Left colon (tissue), 2 donors: ENCODE data around the gene PSMC3. TPM values are rescaled to one million over a fixed set of nuclear protein-coding genes. Genes with fewer than 3 reads are reported as not detected.

ENCODE experiments used
- ATAC-seq: fragments of 200-7000 bp; cut with Tn5 transposase; one replicate; pipeline ENCODE4 v1.9.1; 2020; ENCODE audit warnings: mild to moderate bottlenecking, moderate library complexity
- DNase-seq, 2 donors: peaks; one replicate each; pipeline ENCODE4 v3.0.0-alpha.2; 2020
- intact Hi-C, 2 donors: fragments of 100-400 bp; cut with DNase I in 1 of 2; cut with micrococcal nuclease in 1 of 2; formaldehyde crosslinking; loops; one replicate each; pipeline versions ENCODE4 v1.11.2 to v1.14.0; 2022; cut with DNase I, micrococcal nuclease
- long read RNA-seq: library from polyadenylated mRNA; unstranded; transcript quantifications from one replicate; pipeline ENCODE4 v2.0.0, GENCODE V29; 2021
- total RNA-seq, 2 donors: library from RNA; stranded (reverse); fragmentation: NEBNext Ultra II Directional; extraction: Animal tissue kit (Norgen Biotek cat#: 25700); gene quantifications; one replicate each; pipeline ENCODE4 v1.2.1, GENCODE V29; 2021
- donor health status: DM: no; HTN: no; CAD: no.
- donor health status: DM: yes; HTN: yes; CAD: no.

PSMC3 gene
- 10 to 100 TPM; 74.8 to 82.5 TPM for total RNA-seq
- long read RNA-seq, transcript PSMC3-212 (12 exons, 1,373 nt), result major isoform, 198 of 229 reads
- long read RNA-seq, partial matches to known transcripts, result 15 of 229 reads
- long read RNA-seq, other reads (novel, unspliced or antisense), result 16 of 229 reads

DNA sequence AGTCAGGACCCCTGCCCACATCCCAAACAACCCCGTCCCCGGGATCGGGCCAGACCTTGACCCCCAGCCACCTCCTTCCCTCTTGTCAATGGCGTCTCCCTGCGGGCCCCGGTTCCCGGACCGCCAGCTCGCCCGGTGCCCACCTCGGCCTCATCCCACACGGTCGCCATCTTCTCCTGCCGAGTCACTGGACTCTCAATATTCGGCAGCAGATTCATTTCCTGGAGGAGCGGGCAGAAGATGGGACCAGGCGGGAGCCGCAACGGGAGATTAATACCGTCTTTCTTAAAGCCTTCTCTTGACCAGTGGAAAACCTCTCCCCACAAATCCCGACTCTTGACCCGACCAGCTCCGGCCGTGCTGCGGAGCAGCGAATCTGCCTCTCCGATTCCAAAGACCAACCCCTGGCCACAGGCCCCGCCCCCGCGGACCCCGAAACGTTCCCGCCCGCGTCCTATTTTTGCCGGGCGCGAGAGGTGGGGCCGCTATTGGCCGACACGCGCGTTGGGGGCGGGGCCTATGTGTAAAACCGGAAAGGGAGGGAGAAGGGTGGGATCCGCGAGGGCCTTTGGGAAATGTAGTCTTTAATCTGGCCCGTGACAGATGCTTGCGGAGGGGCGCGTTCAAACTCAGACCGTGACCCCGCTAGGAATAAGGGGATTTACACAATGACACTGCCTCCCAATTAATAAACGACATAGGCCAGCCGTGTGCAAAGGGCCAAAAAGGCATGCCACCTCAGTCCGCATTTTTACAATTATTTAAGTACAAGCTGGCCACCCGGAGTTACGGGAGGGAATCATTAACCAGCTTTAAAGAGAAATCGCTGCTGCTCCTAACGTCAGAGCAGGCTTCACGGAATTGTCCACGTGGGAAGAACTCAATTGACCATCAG, at the start of gene PSMC3:
TSS of gene PSMC3 (minus strand) at position 378 of the 895 bp plus-strand sequence. CDS start at position 218, 160 bp downstream.
- DNase-seq, result peak; percentile 98 to 100
- peak; percentile 96 for ATAC-seq
- intact Hi-C loops, result no loop called here

DNA sequence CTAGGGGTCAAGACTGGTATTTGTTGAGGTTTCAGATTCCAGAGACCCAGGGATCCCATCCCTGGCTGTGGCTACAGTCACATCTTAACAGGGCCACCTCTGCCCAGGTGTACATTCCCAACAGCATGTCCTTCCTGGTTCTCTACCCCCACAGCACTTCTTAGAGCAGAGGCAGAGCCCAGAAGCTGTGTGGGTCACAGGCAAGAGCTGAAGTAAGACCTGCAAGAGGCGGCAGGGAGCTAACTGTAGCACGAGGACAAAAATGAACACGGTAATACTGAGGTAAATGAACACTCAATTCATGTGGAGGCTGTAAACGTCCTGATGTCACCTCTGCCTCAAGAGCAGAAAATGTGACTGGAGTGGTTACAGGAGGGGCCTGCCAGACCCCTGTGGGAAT, 44.4 kb upstream of the PSMC3 start:
- DNase-seq, result no peak
- intact Hi-C loops, result no loop called here

DNA sequence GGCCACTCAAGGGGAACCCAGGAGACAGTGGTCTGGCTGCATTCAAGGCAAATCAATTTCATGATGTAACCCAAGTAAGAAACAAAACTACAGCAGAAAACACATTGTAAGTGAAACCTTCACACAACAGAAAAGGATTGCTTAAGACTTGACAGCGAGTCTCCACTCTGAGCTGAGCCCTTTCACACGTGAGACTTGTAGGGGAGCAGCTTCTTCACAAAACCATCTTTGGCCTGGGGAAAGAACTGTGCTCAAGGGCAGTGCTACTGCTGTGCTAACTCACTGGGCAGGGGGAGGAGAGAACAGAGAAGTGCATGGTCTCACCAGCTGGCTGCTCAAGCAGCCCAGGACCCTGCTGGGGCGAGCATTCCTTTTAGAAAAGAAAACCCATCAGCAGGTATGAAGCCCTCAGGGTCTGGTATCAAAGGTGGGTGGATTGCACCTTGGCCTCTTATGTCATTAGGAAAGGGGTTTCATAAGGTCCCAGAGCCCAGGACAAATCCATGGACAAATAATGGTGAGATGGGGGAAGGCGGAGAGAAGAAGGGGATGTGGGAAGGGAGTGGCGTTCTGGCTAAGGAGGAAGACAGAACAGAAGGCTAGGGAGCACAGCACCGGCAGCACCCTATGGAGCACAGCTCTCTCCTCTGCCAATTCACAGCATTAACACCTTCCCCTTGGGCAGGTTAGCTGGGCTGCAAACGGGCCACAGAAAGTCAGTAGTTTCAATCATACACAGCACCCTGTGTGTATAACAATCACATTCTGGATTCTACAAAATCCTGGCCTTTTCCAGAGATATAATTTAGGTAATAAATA, 43.3 kb upstream of the PSMC3 start:
- intact Hi-C loops, result no loop called here
- ATAC-seq (no peak), DNase-seq (no peak)

More for the DNA sequence above, 44.4 kb upstream of the PSMC3 start:
- no peak for ATAC-seq

DNA sequence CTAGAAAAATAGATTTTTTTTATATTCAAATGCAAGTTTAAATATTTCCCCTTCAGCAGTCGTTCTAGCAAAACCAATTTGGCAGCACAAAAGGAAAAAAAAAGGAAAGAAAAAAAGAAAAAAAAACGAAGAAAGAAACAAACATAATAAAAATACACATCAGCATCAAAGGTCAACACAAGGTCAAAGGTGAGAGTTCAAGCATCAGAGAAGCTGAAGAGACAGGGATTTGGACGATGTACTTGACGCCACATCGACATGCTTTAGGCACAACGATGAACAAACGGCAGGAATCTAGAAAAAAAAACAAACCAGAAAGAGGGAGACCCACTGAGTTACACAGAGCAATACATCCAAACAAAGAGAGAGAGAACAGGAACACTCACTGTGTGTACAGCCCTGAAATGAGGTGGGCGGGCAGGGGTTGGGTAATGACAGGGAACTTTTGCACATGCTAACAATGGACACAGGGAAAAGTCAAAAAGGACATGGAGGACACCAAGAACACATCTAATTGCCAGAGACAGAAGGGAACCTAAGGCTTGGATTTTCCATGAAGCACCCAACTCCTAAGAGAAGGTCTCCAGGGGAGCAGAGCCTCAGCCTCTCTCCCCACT, 42.5 kb upstream of the PSMC3 start:
- DNase-seq, result no peak
- no peak for ATAC-seq

DNA sequence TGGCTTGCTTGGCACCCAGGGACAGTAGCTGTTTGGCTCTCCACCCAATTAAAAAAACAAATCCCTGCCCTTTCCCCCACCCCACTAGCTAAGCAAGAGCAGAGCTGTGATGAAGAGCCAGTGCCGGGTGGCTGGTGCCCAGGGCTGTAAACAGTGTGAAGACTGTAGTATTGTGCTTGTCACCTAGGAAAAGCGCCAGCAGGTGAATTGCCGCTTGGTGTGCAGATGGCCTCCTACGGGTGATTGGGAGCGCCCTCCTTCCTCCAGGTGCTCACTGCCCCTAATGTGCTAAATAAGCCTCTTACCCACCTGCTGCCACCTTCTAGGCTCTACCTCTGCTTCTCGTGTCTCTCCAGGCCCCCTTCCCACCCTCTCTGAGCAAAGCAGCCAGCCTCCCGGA, 41.1 kb upstream of the PSMC3 start:
- DNase-seq (peak; percentile 48 to 57), ATAC-seq (peak; percentile 85)
- intact Hi-C loops, result no loop called here

More for the DNA sequence above, 42.5 kb upstream of the PSMC3 start:
- intact Hi-C loops, result no loop called here

DNA sequence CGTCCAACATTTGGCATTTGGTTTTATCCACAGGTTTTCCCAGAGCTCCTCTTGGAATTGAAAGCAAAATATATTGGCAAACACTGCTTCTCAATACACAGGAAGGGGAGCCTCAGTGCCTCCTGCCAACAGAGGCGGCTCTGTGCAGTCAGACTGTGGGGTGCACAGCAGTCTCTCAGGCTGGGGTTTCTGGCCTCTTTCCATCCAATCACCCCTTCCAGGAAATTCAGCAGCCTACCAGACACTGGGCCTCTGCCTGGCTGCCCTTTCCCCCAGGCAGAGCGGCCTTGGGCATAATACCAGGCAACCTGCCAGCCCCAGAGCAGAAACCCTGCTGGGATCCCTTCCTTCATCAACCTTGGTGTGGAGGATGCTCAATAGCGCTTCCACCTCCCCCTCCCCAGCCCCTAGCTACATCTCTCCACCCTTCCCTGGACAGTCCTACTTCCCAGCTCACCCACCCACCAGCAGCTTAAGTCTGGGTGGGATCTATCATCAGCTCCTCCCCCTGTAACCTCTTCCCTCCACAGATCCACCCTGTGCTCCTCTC, 40.5 kb upstream of the PSMC3 start:
- ATAC-seq, result peak; percentile 66
- DNase-seq, result peak; percentile 39 to 56
- intact Hi-C loops, result no loop called here

DNA sequence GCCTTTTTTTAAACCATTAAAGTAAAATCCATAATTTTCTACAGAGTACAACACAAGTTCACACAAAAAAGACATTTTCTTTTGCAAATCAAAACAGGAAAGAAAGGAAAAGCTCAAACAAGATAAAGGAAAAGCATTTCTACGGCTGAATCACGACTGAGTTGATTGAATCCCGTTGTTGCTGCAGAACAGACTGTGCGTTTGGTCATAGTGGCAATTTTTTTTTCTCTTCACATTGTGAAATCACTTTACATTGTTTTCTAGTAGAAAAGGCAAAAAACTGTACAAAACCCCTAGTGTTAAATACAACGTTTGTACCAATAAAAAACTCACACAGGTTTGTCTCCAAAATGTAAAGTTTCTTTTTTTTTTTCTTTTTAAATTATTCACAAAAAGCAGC, 40.0 kb upstream of the PSMC3 start:
- DNase-seq (no peak), ATAC-seq (no peak)
- intact Hi-C loops, result no loop called here

DNA sequence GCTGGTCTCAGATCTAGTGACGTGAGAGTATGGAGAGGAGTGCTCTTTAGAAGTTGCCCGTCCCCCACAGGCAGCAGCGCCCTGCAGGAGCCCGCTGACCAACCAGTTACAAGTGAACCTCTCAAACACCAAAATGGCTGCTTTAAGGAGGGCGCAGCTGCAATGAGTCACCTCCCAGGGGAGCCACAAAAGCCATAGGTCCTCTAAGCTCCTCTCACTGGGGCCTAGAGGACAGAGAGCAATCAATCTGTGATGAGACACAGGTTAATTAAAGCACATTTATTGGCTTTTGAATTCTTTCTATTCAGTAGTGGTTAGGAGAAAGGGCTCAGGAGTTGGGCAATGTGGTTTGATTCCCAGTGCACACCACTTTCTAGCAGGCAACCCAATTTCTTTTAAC, 38.2 kb upstream of the PSMC3 start:
- intact Hi-C loops, result no loop called here
- ATAC-seq, result no peak
- no peak for DNase-seq

DNA sequence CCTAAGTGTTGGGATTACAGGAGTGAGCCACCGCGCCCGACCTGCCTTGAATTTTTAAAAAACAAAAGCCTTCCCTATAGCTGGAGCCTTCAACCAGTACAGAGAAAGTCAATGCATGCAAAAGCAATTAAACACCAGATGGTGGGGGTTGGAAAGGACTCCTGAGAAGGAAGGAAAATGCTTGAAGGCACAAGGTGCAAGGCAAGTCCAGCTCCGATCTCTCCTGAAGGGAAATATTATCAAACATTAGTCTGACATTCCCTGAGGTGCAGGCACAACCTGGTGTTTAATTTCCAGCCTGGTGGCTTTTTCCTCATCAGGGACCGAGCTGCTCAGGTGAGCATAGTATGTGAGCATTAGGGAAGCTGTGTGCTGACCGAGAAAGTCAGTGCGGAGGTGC, 35.6 kb upstream of the PSMC3 start:
- ATAC-seq, result no peak
- intact Hi-C loops, result no loop called here
- DNase-seq, result no peak

DNA sequence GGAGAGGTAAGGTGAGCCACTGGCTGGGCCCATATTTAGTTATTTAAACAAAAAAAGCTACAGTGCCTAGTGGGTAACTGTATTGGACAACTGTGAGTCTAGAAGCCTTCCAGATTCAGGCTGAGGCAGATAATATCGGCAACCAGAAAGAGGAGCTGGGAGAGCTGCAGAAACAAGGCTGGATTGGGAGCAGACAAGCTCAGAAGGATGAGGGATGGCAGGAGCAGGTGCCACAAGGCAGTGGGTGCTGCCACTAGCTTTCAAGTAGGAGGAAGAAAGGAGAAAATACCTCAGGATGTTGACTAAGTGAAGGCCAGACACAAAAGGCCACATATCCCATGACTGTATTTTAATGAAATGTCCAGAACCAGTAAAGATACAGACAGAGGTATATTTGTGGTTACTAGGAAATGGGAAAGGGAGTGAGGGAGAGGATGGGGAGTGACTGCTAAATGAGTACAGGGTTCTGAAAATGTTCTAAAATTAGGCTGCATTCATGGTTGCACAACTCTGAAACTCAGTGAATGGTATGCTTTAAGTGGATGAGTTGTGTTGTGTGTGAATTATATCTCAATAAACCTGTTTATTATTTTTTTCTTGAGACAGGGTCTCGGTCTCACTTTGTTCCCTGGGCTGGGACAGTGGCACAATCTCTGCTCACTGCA, 34.5 kb upstream of the PSMC3 start:
- DNase-seq, result no peak
- intact Hi-C loops, result no loop called here
- ATAC-seq, result no peak

DNA sequence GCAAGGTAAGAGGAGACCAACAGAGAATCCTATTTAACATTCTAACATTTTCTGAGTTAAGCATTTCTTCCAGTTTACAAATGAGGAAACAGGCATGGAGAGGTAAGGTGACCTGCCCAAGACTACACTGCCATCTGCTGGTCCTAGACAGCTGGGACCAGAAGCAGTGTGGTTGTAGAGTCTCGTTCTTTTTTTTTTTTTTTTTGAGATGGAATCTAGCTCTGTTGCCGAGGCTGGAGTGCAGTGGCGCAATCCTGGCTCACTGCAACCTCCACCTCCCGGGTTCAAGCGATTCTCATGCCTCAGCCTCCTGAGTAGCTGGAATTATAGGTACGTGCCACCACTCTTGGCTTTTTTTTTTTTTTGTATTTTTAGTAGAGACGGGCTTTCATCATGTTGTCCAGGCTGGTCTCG, 28.0 kb upstream of the PSMC3 start:
- DNase-seq, result peak; percentile 74 to 77
- peak; percentile 92 for ATAC-seq
- intact Hi-C loops, result loop anchor here in 1 of 2 donors (10.0 kb wide), 1 partner anchor 79 kb away; the partner anchor contains the start of gene SPI1

DNA sequence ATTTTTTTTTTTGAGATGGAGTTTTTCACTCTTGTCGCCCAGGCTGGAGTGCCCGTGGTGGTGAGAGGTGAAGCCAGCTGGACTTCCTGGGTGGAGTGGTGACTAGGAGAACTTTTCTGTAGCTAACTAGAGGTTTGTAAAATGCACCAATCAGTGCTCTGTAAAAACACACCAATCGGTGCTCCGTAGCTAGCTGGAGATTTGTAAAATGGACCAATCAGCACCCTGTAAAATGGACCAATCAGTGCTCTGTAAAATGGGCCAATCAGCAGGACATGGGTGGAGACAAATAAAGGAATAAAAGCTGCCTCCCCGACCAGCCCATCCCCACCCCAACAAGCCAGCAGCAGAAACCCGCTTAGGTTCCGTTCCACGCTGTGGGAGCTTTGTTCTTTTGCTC, 27.1 kb upstream of the PSMC3 start:
- no peak for DNase-seq
- intact Hi-C loops, result loop anchor here in 1 of 2 donors (10.0 kb wide), 1 partner anchor 79 kb away; the partner anchor contains the start of gene SPI1
- ATAC-seq, result no peak

DNA sequence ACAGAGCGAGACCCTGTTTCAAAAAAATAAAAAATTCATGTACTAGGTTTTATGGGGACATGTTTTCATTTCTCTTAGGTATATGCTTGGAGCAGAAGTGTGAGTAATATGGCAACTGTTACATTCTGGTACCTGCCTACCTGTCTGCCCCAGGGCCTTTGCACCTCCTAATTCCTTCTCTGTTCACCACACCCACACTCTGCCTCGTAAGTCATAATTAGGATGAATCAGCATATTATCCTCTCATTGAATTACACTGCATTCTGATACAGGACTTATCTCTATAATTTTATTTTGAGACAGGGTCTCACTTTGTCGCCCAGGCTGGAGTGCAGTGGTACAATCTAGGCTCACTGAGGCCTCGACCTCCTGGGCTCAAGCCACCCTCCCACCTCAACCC, 25.8 kb upstream of the PSMC3 start:
- no peak for DNase-seq
- ATAC-seq, result no peak
- intact Hi-C loops, result loop anchor here in 1 of 2 donors (10.0 kb wide), 1 partner anchor 77 kb away; the partner anchor contains the start of gene SPI1

DNA sequence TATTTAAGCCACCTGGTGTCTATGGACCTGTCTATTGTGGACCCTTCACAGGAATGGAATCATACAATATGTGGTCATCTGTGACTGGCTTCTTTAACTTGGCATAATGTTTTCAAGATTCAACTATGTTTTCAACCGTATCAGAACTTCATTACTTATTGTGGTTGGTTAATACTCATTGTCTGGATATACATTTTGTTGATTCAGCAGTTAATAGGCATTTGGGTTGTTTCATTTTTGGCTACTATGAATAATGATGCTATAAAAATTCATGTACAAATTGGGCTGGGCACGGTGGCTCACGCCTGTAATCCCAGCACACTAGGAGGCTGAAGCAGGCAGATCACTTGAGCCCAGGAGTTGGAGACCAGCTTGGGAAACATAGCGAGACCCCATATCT, 25.2 kb upstream of the PSMC3 start:
- intact Hi-C loops, result loop anchor here in 1 of 2 donors (10.0 kb wide), 1 partner anchor 77 kb away; the partner anchor contains the start of gene SPI1
- ATAC-seq (no peak), DNase-seq (no peak)

DNA sequence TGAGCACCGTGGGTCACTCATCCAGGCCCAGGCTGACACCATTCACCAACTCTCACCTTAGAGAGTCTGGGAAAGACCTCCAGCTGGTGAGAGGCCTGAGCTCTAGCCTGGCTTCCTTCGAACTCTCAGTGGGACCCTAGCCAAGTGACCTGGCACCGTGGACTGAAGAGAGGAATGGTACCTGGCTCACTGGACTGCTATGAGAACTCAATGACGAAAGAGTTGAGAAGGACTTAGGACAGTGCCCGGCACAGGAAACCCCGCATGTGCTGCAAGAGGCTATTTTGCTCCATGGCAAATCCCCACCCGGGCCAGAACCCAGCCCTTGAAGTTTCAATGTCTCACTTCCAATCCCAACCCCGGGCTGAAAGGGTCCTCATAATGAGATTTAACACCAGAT, 23.3 kb upstream of the PSMC3 start:
- intact Hi-C loops, result loop anchor here in 1 of 2 donors (10.0 kb wide), 1 partner anchor 75 kb away; the partner anchor contains the start of gene SPI1
- DNase-seq (no peak), ATAC-seq (no peak)

DNA sequence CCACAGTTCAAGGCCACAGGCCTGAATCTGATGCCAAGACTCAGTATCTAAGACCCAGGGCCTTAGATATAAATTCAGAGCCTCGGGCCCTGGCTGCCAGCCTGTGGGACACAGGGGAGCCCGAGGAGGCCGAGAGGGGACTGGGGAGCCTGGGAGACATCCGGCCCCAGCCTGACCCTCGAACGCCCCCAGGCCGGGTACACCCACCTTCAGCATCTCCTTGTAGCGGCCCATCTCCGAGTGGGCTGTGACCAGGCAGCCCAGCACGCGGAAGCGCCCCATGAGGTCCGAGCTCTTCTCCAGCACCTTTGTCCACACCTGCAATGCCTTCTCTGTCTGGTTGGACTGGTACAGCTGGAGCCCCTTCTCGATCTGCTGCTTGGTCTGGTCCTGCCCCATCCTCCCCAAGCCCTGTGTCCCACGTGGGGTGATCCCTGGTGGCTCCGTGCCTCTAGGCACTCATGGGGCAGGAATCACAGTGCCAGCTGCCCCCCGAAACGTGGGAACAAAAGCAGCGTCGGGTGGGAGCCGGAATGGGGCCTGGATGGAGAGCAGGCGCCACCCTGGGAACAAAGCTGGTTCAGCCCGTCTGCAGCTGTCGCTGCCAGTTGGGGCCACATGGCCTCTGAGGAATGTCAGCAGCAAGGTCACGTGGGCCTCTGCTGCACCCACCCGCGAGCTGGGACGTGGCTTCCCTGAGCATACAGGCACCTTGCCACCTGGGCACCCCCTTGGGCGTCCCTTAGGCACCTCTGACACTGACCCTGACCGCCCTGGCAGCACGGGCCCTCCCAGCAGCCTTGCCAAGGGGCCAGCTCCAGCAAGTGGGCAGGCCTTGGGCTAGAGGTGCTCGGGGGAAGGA, 22.6 kb upstream of the PSMC3 start, which contains the start of gene RAPSN:
TSS of gene RAPSN (minus strand) at position 571 of the 862 bp plus-strand sequence. CDS start at position 399, 172 bp downstream.
- intact Hi-C loops, result loop anchor here in 1 of 2 donors (10.0 kb wide), 1 partner anchor 74 kb away; the partner anchor contains the start of gene SPI1
- DNase-seq (no peak), ATAC-seq (no peak)

DNA sequence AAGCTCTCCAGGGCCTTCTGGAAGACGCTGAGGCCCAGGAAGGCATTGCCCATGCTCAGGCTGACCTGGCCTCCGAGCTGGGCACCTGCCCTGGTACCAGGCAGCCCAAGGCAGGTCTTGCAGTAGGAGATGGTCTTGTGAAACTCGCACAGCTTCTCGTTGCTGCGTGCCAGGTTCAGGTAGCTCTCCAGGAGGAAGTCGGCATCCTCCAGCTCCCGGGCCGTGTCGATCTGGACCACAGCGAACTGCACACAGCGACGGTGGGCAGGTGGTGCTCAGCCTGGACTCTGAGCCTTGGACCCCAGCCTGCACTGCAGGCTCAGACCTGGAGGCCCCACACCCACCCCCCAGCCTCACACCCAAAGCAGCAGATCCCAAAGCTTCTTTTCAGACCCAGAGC, 21.7 kb upstream of the PSMC3 start:
- intact Hi-C loops, result loop anchor here in 1 of 2 donors (10.0 kb wide), 1 partner anchor 73 kb away; the partner anchor contains the start of gene SPI1
- ATAC-seq (no peak), DNase-seq (no peak)
